Kidney (tissue), 22 donors: Measurements from ENCODE around the gene CLDN17. TPM values are rescaled to one million over a fixed set of nuclear protein-coding genes. Genes with fewer than 3 reads are reported as not detected.

Experiments used
- DNase-seq, 5 donors: peaks; one replicate each; pipeline ENCODE4 v3.0.0-alpha.2; 2013 to 2020
- FAIRE-seq: peaks from 2 replicates; lab custom pipeline; 2012; peaks lifted over from hg19 to GRCh38; lab: Jason Lieb, UNC
- H3K27ac ChIP-seq, 2 donors: one replicate each; pipeline ENCODE4 v1.7.0; 2013; ENCODE audit warnings: low read depth in 2 of 2, low read length in 2 of 2, inconsistent platforms in 1 of 2
- H3K27me3 ChIP-seq: one replicate; pipeline ENCODE4 v1.7.1; 2013; ENCODE audit warnings: low read length, inconsistent platforms; ENCODE audit not compliant: control insufficient read depth, insufficient read depth
- H3K36me3 ChIP-seq, 3 donors: one replicate each; pipeline versions ENCODE4 v1.7.0 to v1.7.1; 2013; ENCODE audit warnings: low read length in 3 of 3, control low read depth in 1 of 3, inconsistent platforms in 1 of 3; ENCODE audit not compliant: insufficient read depth in 3 of 3, control insufficient read depth in 2 of 3
- H3K4me1 ChIP-seq, 3 donors: one replicate each; pipeline versions ENCODE4 v1.7.0 to v1.7.1; 2013; ENCODE audit warnings: low read length in 3 of 3, inconsistent platforms in 1 of 3, low read depth in 1 of 3; ENCODE audit not compliant: control insufficient read depth in 2 of 3, insufficient read depth in 2 of 3
- H3K4me3 ChIP-seq, 3 donors: one replicate each; pipeline versions ENCODE4 v1.7.0 to v1.8.1; 2013; ENCODE audit warnings: low read length in 3 of 3, control low read depth in 1 of 3, inconsistent platforms in 1 of 3
- H3K9ac ChIP-seq, 3 donors: one replicate each; pipeline versions ENCODE4 v1.7.0 to v1.7.1; 2013; ENCODE audit warnings: low read length in 3 of 3, control low read depth in 1 of 3, inconsistent platforms in 1 of 3
- H3K9me3 ChIP-seq, 3 donors: one replicate each; pipeline versions ENCODE4 v1.7.0 to v1.7.1; 2013; ENCODE audit warnings: low read length in 3 of 3, control low read depth in 1 of 3, inconsistent platforms in 1 of 3; ENCODE audit not compliant: control insufficient read depth in 2 of 3, insufficient read depth in 1 of 3
- CTCF ChIP-seq: IDR thresholded peaks from 3 replicates; pipeline ENCODE4 v1.5.1; 2012; ENCODE audit warnings: mild to moderate bottlenecking, moderate library complexity, borderline replicate concordance; ENCODE audit not compliant: insufficient read depth; ENCODE audit errors: extremely low read depth
- intact Hi-C: fragments of 100-400 bp; cut with DNase I; formaldehyde crosslinking; loops from one replicate; pipeline ENCODE4 v1.11.1; 2022
- long read RNA-seq, 10 donors: library from polyadenylated mRNA in 1 of 10; unstranded in 1 of 10; transcript quantifications; one replicate each; pipeline ENCODE4 v2.0.0 and lab custom pipeline, GENCODE V29; 2021 to 2026
- polyA plus RNA-seq: library from polyadenylated mRNA; stranded (reverse); fragments of 350-450 nt; fragmentation: Illumina TruSeq; extraction: RNeasy Lipid Tissue Mini Kit (QIAGEN cat#74804); gene quantifications from one replicate; pipeline ENCODE4 v1.2.3, GENCODE V29; 2014; ENCODE audit warnings: low read depth, low replicate concordance; ENCODE audit not compliant: insufficient read depth
- total RNA-seq: library from RNA; stranded (reverse); fragmentation: NEBNext Ultra II Directional; extraction: Animal tissue kit (Norgen Biotek cat#: 25700); gene quantifications from one replicate; pipeline ENCODE4 v1.2.1, GENCODE V29; 2021
- donor health status: control.
- donor health status: control.
- donor health status: control.
- donor health status: control.
- donor health status: control.
- donor health status: DM: yes; HTN: yes; CAD: no.
- donor health status: Normal renal cell carcinoma (clear cell type).

The CLDN17 gene
- not detected for total RNA-seq
- polyA plus RNA-seq, result not detected
- long read RNA-seq, donor 1, result 0 reads
- long read RNA-seq, donor 2, result 0 reads
- long read RNA-seq, donor 3, result 0 reads
- long read RNA-seq, donor 4, result 0 reads
- long read RNA-seq, donor 5, result 0 reads
- long read RNA-seq, donor 6, result 0 reads
- long read RNA-seq, donor 7, result 0 reads
- long read RNA-seq, donor 8, result 0 reads
- long read RNA-seq, donor 9, result 0 reads
- long read RNA-seq, donor 10, result 0 reads

DNA sequence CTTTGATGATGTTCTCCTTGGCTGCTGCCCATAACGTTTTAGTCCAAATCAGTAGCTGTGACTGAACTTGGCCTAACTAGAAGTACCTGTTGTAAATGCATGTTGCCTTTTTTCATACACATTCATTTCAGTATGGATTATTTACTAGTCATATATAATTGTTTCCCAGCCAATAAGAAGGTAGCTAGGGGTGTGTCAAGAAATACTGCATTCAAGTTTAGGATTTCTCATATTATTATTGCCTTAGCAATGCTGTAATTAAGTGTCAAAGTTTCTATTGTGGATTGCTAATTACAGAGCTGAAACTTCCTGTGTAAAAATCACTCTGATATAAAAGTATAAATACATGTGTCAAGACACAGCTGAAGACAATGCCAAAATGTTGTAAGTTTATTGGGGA, at the start of gene CLDN17:
TSS of gene CLDN17 (minus strand) at position 101 of the 400 bp plus-strand sequence. CDS start 188 bp downstream, outside the sequence.
- Histone ChIP-seq H3K27me3 (no peaks in the 10 kb centered on the region), H3K4me3 (no peak within 1 kb of the TSS), H3K36me3 (no peaks in the 10 kb centered on the region), H3K9me3 (no peaks in the 10 kb centered on the region), H3K27ac (no peak within 1 kb of the TSS), H3K4me1 (no peaks in the 10 kb centered on the region), H3K9ac (no peak within 1 kb of the TSS)
- no peak for FAIRE-seq
- no peak for DNase-seq
- intact Hi-C loops, result no loop called here
- no peak for TF ChIP-seq CTCF

- intact Hi-C loops, result no loop called here
- DNase-seq (peak in 4 of 5 donors; percentile 30 to 69 (median 49)), FAIRE-seq (no peak)
- Histone ChIP-seq H3K9ac (peak within 1 kb of the TSS in 2 of 3 donors; percentile 21 to 30), H3K9me3 (no peaks in the 10 kb centered on the region), H3K27ac (peak within 1 kb of the TSS; percentile 19 to 71), H3K36me3 (no peaks in the 10 kb centered on the region), H3K4me3 (peak within 1 kb of the TSS; percentile 59 to 77 (median 60)), H3K4me1 (no peaks in the 10 kb centered on the region), H3K27me3 (no peaks in the 10 kb centered on the region)
- no peak for TF ChIP-seq CTCF
Measured at GRCh38 chr21:30216041-30216723, 49.6 kb upstream of the CLDN17 start, which contains the start of gene CLDN8. Gene CLDN8, minus strand, starts transcription at chr21:30216097. Its CDS starts 172 bp downstream, at chr21:30215925.

GRCh38 chr21:30211071-30211470, 44.5 kb upstream of the CLDN17 start:
- H3K9me3 ChIP-seq, result no peaks in the 10 kb centered on the region
- H3K27me3 ChIP-seq, result no peaks in the 10 kb centered on the region
- no peak for TF ChIP-seq CTCF
- DNase-seq (no peak), FAIRE-seq (no peak)
- intact Hi-C loops, result no loop called here
- H3K4me1 ChIP-seq, result no peaks in the 10 kb centered on the region
- no peaks in the 10 kb centered on the region for H3K36me3 ChIP-seq
- no peak overlapping the region for H3K27ac ChIP-seq
- no peak overlapping the region for H3K9ac ChIP-seq
- H3K4me3 ChIP-seq, result no peak overlapping the region
